Fibroblast of lung (primary cell): ENCODE data around the gene PYCARD. TPM values are rescaled to one million over a fixed set of nuclear protein-coding genes. Genes with fewer than 3 reads are reported as not detected.

Source experiments
- DNase-seq, 2 donors: peaks; one replicate each; pipeline versions ENCODE4 v3.0.0 to v3.0.0-alpha.2; 2010; ENCODE audit warnings: low read depth in 2 of 2
- H2AFZ ChIP-seq: 2 replicates; pipeline ENCODE4 v1.5.1; 2012; ENCODE audit warnings: low read length, control low read depth, inconsistent platforms
- H3K27ac ChIP-seq: 2 replicates; pipeline ENCODE4 v1.5.1; 2011; ENCODE audit warnings: low read length, control low read depth; ENCODE audit not compliant: insufficient read depth
- H3K27me3 ChIP-seq: 2 replicates; pipeline ENCODE4 v1.5.1; 2011; ENCODE audit warnings: mild to moderate bottlenecking, low read length; ENCODE audit not compliant: control insufficient read depth, insufficient read depth
- H3K36me3 ChIP-seq: 2 replicates; pipeline ENCODE4 v1.5.1; 2011; ENCODE audit warnings: low read length; ENCODE audit not compliant: control insufficient read depth, insufficient read depth
- H3K4me1 ChIP-seq: 2 replicates; pipeline ENCODE4 v1.5.1; 2011; ENCODE audit warnings: low read length; ENCODE audit not compliant: control insufficient read depth, insufficient read depth; ENCODE audit errors: extremely low read depth
- H3K4me2 ChIP-seq: 2 replicates; pipeline ENCODE4 v1.5.1; 2011; ENCODE audit warnings: low read length, control low read depth; ENCODE audit not compliant: insufficient read depth; ENCODE audit errors: extremely low read depth
- H3K4me3 ChIP-seq, 4 experiments: fragments of 200-600 bp in 1 of 4; sonication (generic) in 1 of 4; replicated peaks in 1 of 4; 2 replicates each; pipeline ENCODE4 v1.5.1; 2011 to 2016; ENCODE audit warnings: low read length in 4 of 4, low read depth in 3 of 4, mild to moderate bottlenecking in 3 of 4, control low read depth in 2 of 4, inconsistent platforms in 1 of 4, mixed read lengths in 1 of 4; ENCODE audit not compliant: insufficient read depth in 1 of 4; ENCODE audit errors: control extremely low read depth in 1 of 4
- H3K79me2 ChIP-seq: 2 replicates; pipeline ENCODE4 v1.5.1; 2012; ENCODE audit warnings: mild to moderate bottlenecking, low read length, inconsistent platforms; ENCODE audit not compliant: control insufficient read depth, insufficient read depth
- H3K9ac ChIP-seq: 2 replicates; pipeline ENCODE4 v1.5.1; 2011; ENCODE audit warnings: mild to moderate bottlenecking, low read length, control low read depth; ENCODE audit not compliant: insufficient read depth
- H3K9me3 ChIP-seq: 2 replicates; pipeline ENCODE4 v1.5.1; 2012; ENCODE audit warnings: low read depth, low read length; ENCODE audit not compliant: control insufficient read depth, insufficient read depth
- H4K20me1 ChIP-seq: 2 replicates; pipeline ENCODE4 v1.5.1; 2011; ENCODE audit warnings: low read length; ENCODE audit not compliant: control insufficient read depth, insufficient read depth; ENCODE audit errors: extremely low read depth
- CTCF ChIP-seq, 2 donors: IDR thresholded peaks in 1 of 2; conservative IDR thresholded peaks in 1 of 2; 1 replicate in 1 of 2; 2 replicates in 1 of 2; pipeline ENCODE4 v1.5.1; 2011 to 2012; ENCODE audit warnings: low read length in 2 of 2, control low read depth in 1 of 2, inconsistent platforms in 1 of 2, low read depth in 1 of 2, mild to moderate bottlenecking in 1 of 2
- EZH2 ChIP-seq: IDR thresholded peaks from 2 replicates; pipeline ENCODE4 v1.5.1; 2012; ENCODE audit warnings: low read length, control low read depth, mild to moderate bottlenecking; ENCODE audit errors: missing control alignments
- polyA plus RNA-seq, 2 donors: library from polyadenylated mRNA; depleted of rRNA in 1 of 2; stranded (reverse) in 1 of 2; unstranded in 1 of 2; fragments of >200 nt; gene quantifications; 2 replicates each; pipeline ENCODE4 v1.2.1, GENCODE V29; 2011 to 2012; ENCODE audit warnings: missing spikeins in 1 of 2
- total RNA-seq: library from RNA; depleted of rRNA; stranded (reverse); fragments of >200 nt; gene quantifications from 2 replicates; pipeline ENCODE4 v1.2.1, GENCODE V29; 2014

The PYCARD gene
- total and polyA plus RNA-seq, 2 donors (not counting 1 experiment from before 2014, with no cell fraction given), result 18.4 to 103 TPM

- H2AFZ ChIP-seq, result no peak overlapping the region
- no peak overlapping the region for H3K27ac ChIP-seq
- DNase-seq, result no peak
- no peaks in the 10 kb centered on the region for H3K9me3 ChIP-seq
- H3K27me3 ChIP-seq, result no peaks in the 10 kb centered on the region
- H3K4me3 ChIP-seq, result no peak overlapping the region
- peaks cover 59% of the 10 kb centered on the region for H3K36me3 ChIP-seq
- H3K79me2 ChIP-seq, result peaks cover 83% of the 10 kb centered on the region
- peaks cover 7% of the 10 kb centered on the region for H3K4me1 ChIP-seq
- H3K9ac ChIP-seq, result no peak overlapping the region
- TF ChIP-seq EZH2, result no peak
- TF ChIP-seq CTCF (conservative IDR thresholded peaks at IDR 0.05 in 1 of 2, IDR thresholded peaks at IDR 0.05 in 1 of 2; ENCODE audit: low read depth in 1 of 2, low read length in 2 of 2), result no peak
- peaks cover 6% of the 10 kb centered on the region for H4K20me1 ChIP-seq
- H3K4me2 ChIP-seq, result no peak overlapping the region
Measured at GRCh38 chr16:31186930-31187807, 15.4 kb downstream of the PYCARD start.

- H3K27me3 ChIP-seq, result no peaks in the 10 kb centered on the region
- H3K9ac ChIP-seq, result no peak overlapping the region
- H3K4me1 ChIP-seq, result peaks cover 7% of the 10 kb centered on the region
- no peak for TF ChIP-seq CTCF (conservative IDR thresholded peaks at IDR 0.05 in 1 of 2, IDR thresholded peaks at IDR 0.05 in 1 of 2; ENCODE audit: low read depth in 1 of 2, low read length in 2 of 2)
- no peak for TF ChIP-seq EZH2
- H3K4me2 ChIP-seq, result no peak overlapping the region
- H3K79me2 ChIP-seq, result peaks cover 91% of the 10 kb centered on the region
- peaks cover 54% of the 10 kb centered on the region for H3K36me3 ChIP-seq
- H2AFZ ChIP-seq, result no peak overlapping the region
- H3K4me3 ChIP-seq, result no peak overlapping the region
- no peak overlapping the region for H3K27ac ChIP-seq
- no peaks in the 10 kb centered on the region for H3K9me3 ChIP-seq
- peaks cover 6% of the 10 kb centered on the region for H4K20me1 ChIP-seq
- no peak for DNase-seq
Measured at GRCh38 chr16:31186176-31186575, 16.4 kb downstream of the PYCARD start.

- H3K4me2 ChIP-seq, result no peak overlapping the region
Measured at GRCh38 chr16:31185339-31185738, 17.2 kb downstream of the PYCARD start.

More at GRCh38 chr16:31185339-31185738, 17.2 kb downstream of the PYCARD start:
- peaks cover 96% of the 10 kb centered on the region for H3K79me2 ChIP-seq
- no peak for DNase-seq
- H3K4me1 ChIP-seq, result peaks cover 7% of the 10 kb centered on the region
- H3K4me3 ChIP-seq, result no peak overlapping the region
- TF ChIP-seq EZH2 (no peak), CTCF (conservative IDR thresholded peaks at IDR 0.05 in 1 of 2, IDR thresholded peaks at IDR 0.05 in 1 of 2; ENCODE audit: low read depth in 1 of 2, low read length in 2 of 2) (no peak)
- no peak overlapping the region for H3K27ac ChIP-seq
- no peak overlapping the region for H3K9ac ChIP-seq
- no peaks in the 10 kb centered on the region for H3K27me3 ChIP-seq
- H4K20me1 ChIP-seq, result peaks cover 6% of the 10 kb centered on the region
- H3K9me3 ChIP-seq, result no peaks in the 10 kb centered on the region
- no peak overlapping the region for H2AFZ ChIP-seq
- H3K36me3 ChIP-seq, result peaks cover 53% of the 10 kb centered on the region
